Hematopoietic multipotent progenitor cell treated with erythropoietin and hydrocortisone succinate and interleukin-3 and kit ligand, for 4 days (in vitro differentiated cells): ENCODE data around the gene REPIN1.
A peak's percentile ranks its signal among the peaks of the same experiment; 100 is the strongest.

Experiments
- DNase-seq: peaks from one replicate; pipeline ENCODE4 v3.0.0-alpha.2; 2015

Gene REPIN1

DNA sequence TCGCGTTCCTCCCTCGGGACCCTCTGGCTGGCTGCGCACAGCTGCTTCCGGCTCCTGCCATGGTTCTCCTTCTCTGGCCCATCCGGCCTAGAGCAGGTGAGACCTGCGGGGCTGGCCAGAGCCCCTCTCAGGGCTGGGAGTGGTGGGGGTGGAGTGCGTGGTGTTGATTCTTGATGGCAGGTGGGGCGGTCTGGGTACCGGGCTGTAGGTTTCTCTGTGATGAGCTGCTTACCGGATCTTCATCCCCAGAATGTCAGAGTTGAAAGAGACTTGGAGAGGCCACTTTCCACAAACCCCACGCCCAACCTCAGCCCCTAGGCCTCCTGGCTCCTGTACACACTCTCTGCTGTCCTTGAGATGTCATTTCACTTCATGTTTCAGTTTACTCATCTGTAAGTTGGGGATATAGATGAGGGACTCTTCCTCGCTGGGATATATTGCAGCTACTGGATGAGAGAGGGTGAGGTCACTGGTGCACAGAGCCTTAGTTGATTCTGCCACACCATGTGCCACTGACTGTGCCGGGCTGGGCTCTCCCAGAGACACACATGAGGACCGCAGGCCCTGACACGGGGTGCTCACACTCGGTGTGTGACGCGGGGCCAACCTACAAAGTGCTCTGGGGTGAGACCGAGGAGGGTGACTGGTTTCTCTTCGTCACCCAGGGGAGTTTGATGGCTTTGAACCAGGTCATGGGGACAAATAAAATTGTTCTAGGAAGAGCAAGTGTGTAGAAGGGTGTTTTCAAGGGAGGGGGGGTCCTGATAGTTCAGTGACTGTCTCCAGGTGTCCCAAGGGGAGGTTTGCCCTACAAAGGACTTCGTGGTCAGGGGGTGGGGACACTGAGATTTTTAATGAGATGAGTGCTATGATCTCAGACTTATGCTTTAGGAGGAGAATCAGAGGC is 40.0 kb downstream of the REPIN1 start:
- DNase-seq = no peak

DNA sequence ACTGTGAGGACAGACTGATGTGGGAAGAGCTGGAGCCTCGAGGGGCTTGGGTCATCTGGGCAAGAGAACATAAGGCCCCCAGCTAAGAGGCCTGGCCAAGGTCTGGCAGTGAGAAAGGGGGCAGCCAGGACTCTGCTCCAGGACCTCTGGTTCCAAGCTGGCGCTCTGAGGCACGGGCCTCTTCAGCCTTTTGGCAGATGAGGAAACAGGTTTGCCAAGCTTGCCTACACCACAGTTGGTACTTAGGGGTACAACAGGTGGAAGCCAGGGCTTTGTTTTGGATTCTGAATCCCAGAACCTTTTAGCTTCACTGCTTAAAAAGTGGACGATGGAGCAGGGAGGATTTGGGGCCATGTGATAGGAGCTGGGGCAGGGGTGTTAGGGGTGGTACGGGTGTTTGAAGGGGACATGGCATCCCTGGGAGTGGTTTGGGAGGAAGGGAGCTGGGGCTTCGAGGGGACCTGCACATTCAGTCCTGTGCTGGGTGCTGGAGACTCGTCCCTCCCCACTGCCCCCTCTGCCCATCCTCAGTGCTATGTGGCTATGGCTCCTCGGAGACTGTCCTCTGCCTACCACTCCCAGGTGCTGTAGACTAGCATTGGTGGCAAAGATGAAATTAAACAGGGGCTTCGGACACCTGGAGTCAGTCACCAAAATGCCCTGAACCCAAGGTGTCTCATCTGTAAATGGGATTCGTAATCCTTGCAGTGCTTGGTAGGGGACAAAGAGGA is 40.8 kb downstream of the REPIN1 start:
- no peak for DNase-seq

DNA sequence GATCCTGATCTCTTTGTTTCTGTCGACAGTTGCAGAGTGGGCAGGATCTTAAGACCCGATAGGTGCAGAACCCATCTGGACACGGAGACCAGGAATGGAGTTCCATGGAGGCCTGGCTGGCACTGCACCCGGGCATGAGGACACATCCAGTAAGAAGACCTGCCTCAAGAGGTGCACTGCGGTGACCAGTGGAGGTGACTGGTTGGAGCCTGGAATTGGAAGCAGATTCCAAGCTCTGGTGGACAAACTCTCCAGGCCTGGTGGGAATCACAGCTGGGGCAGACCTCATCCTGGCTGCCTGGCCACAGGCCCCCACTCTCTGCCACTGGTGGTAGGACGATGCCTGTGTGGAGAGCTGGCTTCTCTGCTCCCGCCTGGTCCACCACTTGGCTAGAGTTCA is 41.5 kb downstream of the REPIN1 start:
- DNase-seq = no peak

DNA sequence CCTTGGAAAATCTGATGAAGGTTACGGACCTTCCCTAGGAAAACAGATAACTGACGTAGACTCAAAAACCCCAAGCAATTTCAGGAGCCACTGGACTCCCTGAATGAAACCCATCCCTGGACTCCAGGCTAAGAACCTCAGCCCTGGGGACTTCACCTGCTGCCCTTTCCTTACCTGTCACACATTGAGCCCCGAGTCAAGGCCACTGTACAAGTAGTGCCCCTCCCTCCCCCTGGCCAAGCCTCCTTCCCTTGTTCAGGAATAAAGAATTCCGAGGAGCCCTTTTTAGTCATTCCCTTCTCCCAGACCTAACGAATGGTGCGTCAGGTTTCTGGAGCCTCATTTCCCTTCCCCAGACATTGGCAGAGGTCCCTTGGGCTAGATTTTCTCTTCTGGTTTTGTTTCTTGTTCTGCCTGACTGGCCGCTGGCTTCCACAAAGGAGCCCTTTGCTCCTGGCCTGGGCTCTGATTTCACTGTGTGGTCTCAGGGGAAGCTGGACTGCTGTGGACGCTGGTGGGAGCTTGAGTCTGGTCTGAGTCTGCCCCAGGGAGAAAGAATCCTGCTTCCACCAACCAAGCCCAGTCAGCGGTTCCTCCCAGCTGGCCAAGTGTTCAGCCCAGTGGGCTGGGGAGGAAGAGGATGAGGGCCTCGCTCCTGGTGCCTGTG is 42.2 kb downstream of the REPIN1 start:
- DNase-seq = no peak

DNA sequence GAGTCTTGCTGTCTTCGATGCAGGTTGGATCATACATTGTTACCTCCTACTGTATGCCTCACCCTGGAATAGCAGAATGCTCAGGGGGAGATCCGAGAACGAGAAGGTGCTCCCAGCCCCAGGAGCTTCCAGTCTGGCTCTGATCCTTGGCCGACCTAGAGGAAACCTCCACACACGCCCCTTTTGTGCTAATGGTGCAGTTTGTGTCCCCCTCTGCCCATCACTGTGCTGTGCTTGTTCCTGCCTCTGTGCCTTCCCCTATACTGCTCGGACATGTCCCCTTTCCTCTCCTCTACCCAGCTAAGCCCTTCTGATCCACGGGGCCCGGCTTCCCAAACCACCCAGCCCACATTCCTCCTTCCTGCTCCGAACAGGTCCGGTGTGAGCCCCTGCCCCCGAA is 43.0 kb downstream of the REPIN1 start:
- DNase-seq = no peak

DNA sequence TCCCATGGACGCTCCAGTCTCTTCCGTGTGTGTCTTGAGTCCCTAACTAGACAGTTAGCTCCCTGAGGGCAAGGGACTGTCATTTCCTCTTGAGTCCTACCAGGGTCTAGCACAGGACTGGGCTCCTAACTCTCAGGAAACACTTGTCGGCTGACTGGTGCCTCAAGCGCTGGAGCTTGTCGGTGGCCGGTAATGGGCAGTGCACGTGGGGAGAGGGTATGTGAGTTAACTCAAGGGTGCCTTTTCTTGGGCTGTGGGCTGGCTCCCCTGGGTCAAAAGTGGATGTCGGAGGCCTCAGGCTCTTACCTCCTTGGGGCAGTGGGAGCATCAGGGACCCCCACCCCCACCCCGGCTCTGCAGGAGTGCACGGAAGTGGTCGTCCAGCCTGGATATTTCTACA is 43.4 kb downstream of the REPIN1 start:
- no peak for DNase-seq

DNA sequence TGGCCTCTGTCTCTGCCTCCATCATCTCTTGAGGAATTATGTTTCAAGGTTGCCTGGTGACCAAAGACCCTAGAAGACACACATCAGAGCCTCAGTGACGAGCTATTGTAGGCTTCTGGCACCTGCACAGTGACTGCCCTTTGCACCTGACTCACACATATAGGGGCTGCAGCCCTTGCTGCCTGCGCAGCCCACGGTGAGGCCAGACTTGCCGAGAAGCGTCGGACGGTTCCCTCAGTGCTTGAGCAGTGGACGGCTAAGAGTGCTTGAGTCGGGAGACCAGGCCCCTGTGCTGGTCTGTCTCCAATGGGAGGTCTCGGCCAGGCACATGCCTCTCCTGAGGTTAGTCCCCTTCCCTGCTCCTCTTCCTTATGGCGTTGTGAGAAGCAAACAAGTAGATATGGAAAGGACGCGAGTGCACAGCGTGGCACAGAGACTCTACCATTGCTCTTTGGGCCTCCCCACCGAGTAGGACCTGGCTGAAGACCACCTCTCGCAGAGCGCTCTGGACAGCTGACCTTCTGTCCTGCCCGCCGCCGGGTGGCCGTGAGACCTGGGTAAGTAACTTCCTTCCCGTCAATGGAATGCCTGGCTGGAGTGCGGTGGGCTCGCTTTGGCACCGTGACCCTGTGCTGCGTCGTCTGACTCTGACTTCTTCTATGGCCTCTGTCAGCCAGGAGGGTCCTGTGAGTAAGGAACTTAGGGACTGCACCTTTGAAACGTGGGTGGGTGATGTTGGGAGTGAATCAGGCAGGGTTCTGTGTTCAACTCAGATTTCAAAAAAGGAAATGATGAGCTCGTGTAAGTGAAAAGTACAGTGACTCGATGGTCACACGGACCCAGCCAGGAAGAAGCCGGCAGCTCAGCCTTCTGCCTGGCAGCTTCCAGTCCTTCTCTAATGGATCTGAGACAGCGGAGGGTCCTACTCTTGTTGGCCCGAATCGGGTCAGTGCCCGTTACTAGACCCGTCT is 44.2 kb downstream of the REPIN1 start:
- DNase-seq = no peak

DNA sequence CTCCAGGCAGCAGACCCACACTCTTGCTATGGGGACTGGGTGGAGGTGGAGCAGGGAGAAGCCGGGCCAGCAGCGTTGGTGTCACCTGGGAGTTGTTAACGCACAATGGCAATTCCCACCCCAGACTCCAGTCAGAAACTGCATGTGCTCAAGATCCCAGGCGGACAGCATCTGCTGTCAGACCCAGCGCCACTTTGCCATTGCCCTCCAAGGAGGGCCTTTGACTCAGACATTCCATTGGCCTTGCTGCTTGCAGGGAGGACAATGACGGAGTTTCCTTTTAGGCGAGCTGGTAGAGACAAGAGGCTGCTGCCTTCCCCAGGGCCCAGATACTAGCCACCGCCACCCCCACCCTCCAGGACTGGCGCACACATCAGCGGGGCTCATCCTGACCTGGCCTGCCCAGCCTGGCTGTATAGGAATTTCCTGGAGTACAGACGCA is 45.0 kb downstream of the REPIN1 start:
- DNase-seq = no peak

DNA sequence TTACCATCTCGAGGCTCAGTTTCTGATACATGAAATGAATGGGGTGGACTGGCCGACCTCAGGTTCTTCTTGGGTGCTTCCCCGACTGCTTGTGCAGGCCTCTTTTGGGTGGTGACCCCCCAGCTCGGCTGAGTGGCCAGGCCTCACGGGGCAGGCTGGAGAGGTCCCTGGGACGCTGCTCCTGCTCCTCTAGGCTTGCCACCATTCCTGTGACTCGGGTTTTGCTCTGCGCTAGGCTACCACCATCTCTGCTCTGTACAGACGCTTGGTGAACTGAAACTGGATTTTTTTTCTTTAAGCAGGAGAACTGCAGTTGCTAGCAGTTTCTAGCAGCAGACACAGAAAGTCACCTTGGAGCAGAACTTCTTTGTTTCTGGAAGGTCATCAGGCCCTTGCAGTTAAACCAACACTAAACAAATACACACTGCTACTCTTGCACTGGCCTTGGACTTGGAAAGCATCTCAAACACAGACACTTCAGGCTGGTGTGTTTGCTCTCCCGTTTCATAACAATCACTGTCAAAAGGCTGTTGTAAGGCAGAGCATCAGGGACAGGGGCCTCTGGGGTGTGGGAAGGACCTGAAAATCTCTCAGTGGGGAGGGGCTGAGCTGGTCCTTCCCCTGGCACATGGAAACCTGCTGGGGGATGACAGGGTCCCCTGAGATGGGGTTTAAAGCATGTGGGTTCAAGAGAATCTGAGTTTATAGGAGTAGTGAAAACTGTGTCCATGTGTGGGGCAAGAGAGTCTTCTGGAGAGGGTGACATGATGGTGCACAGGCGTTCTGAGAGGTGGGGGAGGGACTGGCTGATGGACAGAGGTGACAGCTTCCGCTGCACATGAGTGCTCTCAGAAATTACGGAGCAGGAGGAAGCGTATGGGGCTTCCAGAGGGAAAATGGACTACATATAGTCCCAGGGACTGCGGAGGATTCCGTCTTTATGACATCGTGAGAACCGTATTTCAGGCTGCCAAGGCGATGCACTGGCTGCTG is 46.8 kb downstream of the REPIN1 start:
- DNase-seq = no peak

DNA sequence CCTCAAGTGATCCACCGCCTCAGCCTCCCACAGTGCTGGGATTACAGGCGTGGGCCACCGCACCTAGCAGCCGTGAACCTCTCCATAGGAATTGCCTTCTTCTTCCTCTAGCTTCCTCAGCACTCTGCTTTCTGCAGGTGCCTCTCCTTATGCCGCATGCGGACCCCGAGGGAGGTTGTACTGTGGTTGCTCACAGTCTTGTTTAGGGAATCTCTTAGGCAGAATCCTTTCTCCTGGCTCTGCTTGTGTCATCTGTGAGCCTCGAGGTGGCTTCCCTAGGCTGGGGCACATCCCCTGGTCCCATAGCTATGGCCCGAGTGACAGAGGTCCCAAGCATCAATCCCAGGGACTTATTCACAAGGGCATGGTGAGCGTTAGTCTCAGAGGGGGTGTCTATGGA is 48.6 kb downstream of the REPIN1 start:
- no peak for DNase-seq

DNA sequence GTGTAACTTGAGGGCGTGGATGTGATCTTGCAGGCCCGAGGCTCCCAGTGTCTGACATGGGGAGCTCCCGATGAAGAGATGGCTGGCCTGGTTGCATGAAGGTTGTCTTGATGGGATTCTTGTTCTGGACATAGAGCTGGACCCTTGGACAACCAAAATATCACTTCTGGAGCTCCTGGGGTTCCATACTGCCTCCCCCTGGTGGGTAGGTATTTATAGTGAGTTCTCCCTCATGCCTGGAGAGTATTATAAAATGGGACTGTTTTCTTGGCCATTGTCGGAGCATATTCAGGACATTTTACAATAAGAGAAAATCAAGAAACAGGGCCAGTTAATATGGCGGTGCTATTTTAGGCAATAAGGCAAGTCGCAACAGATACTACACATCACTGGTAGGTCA is 49.2 kb downstream of the REPIN1 start:
- no peak for DNase-seq

DNA sequence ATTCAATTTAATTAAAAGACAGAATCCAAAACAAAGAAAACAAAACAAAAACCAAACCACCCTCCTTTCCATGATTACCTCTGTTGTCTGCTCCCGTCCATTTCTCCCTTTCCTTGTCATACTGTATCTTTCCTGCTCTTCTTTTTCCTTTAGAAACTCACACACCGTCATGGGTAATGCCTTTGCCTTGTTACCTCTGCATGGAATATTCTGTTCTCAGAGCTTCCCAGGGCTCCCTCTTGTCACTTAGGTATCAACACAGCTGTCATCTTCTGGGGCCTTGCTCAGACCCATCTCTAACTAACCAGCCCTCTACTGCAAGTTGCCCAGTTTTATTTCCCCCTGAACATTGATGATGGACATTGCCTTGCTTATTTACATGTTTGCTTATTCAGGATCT is 51.6 kb downstream of the REPIN1 start:
- no peak for DNase-seq

DNA sequence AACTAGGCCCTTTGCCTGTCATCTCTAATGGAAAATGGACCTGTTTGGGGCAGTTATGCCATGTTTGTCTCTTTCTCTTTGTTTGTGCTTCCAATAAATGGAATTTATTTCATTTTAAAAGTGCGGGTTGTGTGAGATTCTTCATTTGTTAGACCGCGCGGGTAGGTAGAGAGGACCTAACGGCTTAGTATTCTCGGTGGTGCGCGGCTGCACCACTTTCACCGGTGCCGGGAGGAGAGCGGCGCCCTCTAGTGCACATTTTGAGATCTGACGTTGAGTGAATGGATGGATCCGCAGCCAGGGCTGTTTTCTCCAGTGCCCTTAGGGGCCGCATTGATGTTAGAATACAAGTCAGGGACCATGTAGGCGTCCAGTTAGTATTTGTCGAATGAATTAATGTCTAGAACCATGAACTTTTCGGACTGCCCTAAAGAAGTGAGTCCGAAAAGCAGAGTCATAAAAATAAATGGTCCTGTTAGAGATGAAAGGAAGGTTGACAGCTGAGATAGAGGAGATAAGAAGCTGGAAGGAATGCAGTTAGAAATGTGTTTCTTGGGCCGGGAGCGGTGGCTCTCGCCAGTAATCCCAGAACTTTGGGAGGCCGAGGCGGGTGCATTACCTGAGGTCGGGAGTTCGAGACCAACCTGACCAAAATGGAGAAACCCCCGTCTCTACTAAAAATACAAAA is 52.5 kb downstream of the REPIN1 start:
- peak; percentile 91 for DNase-seq

DNA sequence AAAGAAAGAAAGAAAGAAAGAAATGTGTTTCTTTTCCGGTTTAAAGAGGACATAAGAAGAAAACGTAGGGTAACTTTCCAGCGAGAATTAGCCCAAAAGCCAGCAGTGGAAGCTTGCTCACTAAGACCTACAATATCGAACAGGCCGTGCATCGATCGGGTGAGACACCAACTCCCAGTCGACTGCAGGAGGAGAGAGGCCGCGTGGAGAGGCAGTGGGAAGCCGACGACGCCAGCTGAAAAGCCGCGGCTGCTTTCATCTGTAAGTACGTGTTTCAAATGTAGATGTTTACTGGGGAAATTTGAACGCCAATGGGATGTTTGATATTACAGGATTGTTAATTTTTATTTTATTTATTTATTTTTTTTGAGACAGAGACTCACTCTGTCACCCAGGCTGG is 53.2 kb downstream of the REPIN1 start:
- no peak for DNase-seq
